Measurements from ENCODE around the gene COPZ1.

COPZ1 gene

GRCh38 chr12:54401119-54401518, 76.2 kb downstream of the COPZ1 start:
- DNase-seq = no peak
